Retinal pigment epithelial cell (primary cell): ENCODE measurements around the gene FNDC11.
"Not testable (repeated sequence)": the region's sequence is repeated elsewhere in the genome, so short reads cannot be mapped to it uniquely, and the experiment has no call there.

Experiments used
- DNase-seq: peaks from one replicate; pipeline ENCODE4 v3.0.0-alpha.2; 2010; ENCODE audit warnings: low read depth
- H3K4me3 ChIP-seq: 2 replicates; pipeline ENCODE4 v1.5.1; 2011; ENCODE audit warnings: mild to moderate bottlenecking, low read length, control low read depth, moderate library complexity
- CTCF ChIP-seq: conservative IDR thresholded peaks from 2 replicates; pipeline ENCODE4 v1.5.1; 2011; ENCODE audit warnings: low read depth, low read length, control low read depth, inconsistent platforms

The FNDC11 gene

GRCh38 chr20:63598479-63599395 is 44.8 kb downstream of the FNDC11 start:
- H3K4me3 ChIP-seq: no peak overlapping the region
- no peak for TF ChIP-seq CTCF
- no peak for DNase-seq

- TF ChIP-seq CTCF: no peak
- no peak overlapping the region for H3K4me3 ChIP-seq
- DNase-seq: no peak
Measured at GRCh38 chr20:63599396-63600050, 45.6 kb downstream of the FNDC11 start.

- not testable (repeated sequence) for DNase-seq, H3K4me3 ChIP-seq
Measured at GRCh38 chr20:63601679-63602078, 47.7 kb downstream of the FNDC11 start.

- no peak for TF ChIP-seq CTCF
- H3K4me3 ChIP-seq: no peak overlapping the region
- DNase-seq: no peak
Measured at GRCh38 chr20:63602321-63602720, 48.4 kb downstream of the FNDC11 start.
